T-helper 2 cell (primary cell): Measurements from ENCODE around the gene SLC39A12.

ENCODE experiments used
- DNase-seq, 5 experiments: peaks; one replicate each; pipeline versions ENCODE4 v3.0.0 to v3.0.0-alpha.2; 2012 to 2022

SLC39A12 gene

GRCh38 chr10:18059826-18060559 is 108.3 kb downstream of the SLC39A12 start:
- DNase-seq: no peak

GRCh38 chr10:18066947-18067346 is 115.2 kb downstream of the SLC39A12 start:
- no peak for DNase-seq

GRCh38 chr10:18068401-18068800 is 116.7 kb downstream of the SLC39A12 start:
- DNase-seq: no peak

DNA sequence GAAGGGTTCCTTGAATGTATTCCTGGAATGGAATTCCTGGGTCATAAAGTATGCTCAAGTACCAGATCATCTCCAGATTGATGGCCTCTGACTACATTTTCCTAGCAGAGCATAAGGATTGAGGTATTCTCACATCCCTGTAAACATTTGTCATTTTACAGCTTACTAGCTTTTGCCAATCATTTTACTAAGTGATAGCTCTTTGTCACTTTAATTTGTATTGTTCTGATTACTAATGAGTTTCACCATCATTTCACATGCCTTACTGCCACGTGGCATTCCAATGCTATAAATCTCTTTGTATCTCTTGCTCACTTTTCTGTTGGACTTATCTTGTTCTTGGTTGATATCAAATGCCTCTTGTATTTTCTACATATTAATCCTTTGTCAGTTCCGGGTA is 119.9 kb downstream of the SLC39A12 start:
- no peak for DNase-seq

DNA sequence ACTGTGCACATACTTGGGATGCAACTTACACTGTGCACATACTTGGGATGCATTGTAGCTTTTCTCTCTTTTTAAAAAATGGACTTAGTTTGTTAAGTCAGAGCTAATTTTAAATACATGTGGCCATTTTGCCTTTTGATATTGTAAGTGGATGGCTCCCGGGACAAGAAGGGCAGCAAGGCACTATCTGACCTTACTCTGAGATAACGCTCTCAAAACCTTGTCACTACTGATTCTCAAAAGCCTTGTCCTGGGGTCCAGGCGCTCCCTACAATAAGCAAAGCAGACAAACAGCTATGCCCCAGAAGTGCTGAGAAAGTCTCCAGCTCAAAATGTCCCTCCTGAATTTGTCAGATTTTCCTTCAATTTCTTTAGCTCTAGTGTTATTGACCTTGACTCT is 121.6 kb downstream of the SLC39A12 start:
- DNase-seq: no peak

DNA sequence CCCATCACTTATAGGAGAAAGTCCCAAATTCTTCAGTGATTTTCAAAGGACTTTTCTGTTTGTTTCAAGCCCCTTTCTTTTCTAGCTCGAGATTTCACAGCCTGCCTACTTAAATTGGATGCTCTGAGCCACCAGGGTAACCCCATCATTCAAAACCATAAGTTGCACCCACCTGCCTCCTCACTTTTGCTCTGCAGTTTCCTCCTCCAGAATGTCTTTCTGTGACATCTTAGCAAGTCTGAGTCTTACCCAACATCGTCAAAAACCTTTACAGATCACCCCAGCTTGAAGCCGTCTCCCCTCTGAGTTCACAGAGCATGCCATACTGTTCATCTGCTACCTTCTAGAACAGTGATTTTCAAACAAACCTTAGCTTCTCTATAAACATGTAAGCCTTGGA is 124.2 kb downstream of the SLC39A12 start:
- no peak for DNase-seq

GRCh38 chr10:18079665-18080295 is 128.1 kb downstream of the SLC39A12 start:
- no peak for DNase-seq

DNA sequence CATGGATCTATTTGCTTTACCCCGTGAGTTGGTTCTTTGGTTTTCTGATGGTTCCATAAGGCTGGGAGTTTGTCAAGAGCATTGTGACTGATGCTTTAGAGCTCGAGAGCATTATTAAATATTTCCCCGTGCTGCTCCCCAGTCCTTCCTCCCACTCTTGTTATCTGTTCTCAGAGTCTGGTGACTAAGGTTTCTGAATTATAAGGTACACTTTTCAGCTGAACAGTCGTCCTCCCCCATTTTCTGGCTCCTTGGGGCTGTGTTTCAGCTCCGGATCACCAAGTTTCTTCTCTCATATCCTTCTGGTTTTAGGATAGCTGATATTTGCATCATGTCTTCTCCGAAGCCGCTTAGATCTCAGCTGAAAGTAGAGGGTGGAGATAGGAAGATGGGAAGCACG is 130.7 kb downstream of the SLC39A12 start:
- no peak for DNase-seq

- DNase-seq: no peak
Measured at GRCh38 chr10:18085855-18086254, 134.1 kb downstream of the SLC39A12 start.

GRCh38 chr10:18086746-18087145 is 135.0 kb downstream of the SLC39A12 start:
- no peak for DNase-seq

DNA sequence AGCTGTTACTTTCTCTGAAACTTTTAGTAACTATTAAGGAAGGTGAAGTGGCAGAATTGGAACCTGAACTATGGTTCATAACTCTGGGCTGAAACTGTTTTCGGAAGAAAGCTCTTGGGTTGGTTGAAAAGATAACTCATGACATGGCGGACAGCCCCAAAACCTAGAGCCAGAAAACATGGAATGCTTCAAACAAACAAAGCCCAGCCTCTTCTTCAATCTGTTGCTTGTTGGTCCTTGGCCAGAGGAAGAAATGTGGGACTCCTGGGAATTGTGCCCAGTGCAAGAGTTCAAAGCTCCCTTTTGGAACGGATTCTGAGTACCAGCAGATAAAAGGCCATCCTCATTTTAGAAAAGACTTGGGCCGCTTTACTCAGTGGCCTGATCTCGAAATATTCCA is 135.6 kb downstream of the SLC39A12 start:
- no peak for DNase-seq
